PFSK-1 (cell line): ENCODE results near the gene PKN2.

Experiments used
- FOXP2 ChIP-seq: optimal IDR thresholded peaks from 2 replicates; pipeline ENCODE3; 2011; ENCODE audit warnings: borderline replicate concordance, control low read depth, inconsistent platforms; ENCODE audit not compliant: insufficient read depth; ENCODE audit errors: extremely low read length, extremely low read depth
- POLR2AphosphoS5 ChIP-seq: IDR thresholded peaks from 2 replicates; pipeline ENCODE4 v1.6.1; 2012; ENCODE audit warnings: low read depth, mild to moderate bottlenecking, control low read depth, low read length, moderate library complexity
- SIN3A ChIP-seq: IDR thresholded peaks from 2 replicates; pipeline ENCODE4 v1.6.1; 2012; ENCODE audit warnings: mild to moderate bottlenecking, low read length, moderate library complexity, borderline replicate concordance; ENCODE audit not compliant: insufficient read depth
- TAF1 ChIP-seq: IDR thresholded peaks from 2 replicates; pipeline ENCODE4 v1.6.1; 2012; ENCODE audit warnings: low read length, control low read depth, borderline replicate concordance; ENCODE audit not compliant: insufficient read depth
- TF ChIP-seq, protein P1 (sequence below), 2 experiments: IDR thresholded peaks; 2 replicates each; pipeline versions ENCODE4 v1.6.1 to v1.8.0; 2011 to 2012; ENCODE audit warnings: low read depth in 2 of 2, low read length in 2 of 2, control low read depth in 1 of 2, inconsistent platforms in 1 of 2, mild to moderate bottlenecking in 1 of 2, moderate library complexity in 1 of 2; ENCODE audit not compliant: insufficient read depth in 1 of 2

The PKN2 gene

DNA sequence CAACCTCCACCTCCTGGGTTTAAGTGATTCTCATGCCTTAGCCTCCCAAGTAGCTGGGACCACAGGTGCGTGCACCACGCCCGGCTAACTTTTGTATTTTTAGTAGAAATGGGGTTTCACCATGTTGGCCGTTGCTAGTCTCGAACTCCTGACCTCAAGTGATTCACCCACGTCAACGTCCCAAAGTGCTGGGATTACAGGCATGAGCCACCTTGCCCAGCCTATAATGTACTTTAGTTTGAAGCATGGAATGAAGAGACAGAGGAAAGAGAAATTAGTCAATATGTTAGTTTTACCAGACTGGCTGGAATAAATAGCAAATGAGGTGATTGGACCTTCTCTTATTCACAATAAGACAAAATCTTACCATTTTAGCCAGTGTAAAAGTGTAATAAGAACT is 118.3 kb downstream of the PKN2 start:
- TF ChIP-seq POLR2AphosphoS5, result no peak
- TF ChIP-seq, protein P1, sequence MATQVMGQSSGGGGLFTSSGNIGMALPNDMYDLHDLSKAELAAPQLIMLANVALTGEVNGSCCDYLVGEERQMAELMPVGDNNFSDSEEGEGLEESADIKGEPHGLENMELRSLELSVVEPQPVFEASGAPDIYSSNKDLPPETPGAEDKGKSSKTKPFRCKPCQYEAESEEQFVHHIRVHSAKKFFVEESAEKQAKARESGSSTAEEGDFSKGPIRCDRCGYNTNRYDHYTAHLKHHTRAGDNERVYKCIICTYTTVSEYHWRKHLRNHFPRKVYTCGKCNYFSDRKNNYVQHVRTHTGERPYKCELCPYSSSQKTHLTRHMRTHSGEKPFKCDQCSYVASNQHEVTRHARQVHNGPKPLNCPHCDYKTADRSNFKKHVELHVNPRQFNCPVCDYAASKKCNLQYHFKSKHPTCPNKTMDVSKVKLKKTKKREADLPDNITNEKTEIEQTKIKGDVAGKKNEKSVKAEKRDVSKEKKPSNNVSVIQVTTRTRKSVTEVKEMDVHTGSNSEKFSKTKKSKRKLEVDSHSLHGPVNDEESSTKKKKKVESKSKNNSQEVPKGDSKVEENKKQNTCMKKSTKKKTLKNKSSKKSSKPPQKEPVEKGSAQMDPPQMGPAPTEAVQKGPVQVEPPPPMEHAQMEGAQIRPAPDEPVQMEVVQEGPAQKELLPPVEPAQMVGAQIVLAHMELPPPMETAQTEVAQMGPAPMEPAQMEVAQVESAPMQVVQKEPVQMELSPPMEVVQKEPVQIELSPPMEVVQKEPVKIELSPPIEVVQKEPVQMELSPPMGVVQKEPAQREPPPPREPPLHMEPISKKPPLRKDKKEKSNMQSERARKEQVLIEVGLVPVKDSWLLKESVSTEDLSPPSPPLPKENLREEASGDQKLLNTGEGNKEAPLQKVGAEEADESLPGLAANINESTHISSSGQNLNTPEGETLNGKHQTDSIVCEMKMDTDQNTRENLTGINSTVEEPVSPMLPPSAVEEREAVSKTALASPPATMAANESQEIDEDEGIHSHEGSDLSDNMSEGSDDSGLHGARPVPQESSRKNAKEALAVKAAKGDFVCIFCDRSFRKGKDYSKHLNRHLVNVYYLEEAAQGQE (IDR thresholded peaks at IDR 0.05; ENCODE audit: insufficient read depth in 1 of 2, low read depth in 2 of 2, low read length in 2 of 2), result no peak
- TF ChIP-seq SIN3A, result no peak

DNA sequence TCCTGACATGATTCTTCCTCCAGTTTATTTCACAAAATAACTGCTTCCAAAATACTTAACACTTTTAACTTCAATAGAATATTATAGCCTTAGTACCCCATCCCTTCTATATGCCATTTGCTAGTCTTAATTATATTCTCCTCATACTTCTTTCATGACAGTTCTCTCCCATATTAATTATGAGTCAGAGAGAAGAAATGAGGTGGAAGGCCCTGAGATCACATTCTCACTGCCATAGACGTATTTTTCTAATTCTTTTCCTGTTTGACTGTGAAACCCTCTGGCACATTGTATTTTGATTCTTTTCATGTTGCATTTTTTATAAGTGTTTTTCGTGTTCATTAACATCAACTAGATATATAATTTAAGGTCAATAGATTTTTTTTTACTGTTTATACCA is 118.9 kb downstream of the PKN2 start:
- TF ChIP-seq, protein P1 (IDR thresholded peaks at IDR 0.05; ENCODE audit: insufficient read depth in 1 of 2, low read depth in 2 of 2, low read length in 2 of 2), result no peak
- TF ChIP-seq FOXP2 (no peak), POLR2AphosphoS5 (no peak), TAF1 (no peak), SIN3A (no peak)

DNA sequence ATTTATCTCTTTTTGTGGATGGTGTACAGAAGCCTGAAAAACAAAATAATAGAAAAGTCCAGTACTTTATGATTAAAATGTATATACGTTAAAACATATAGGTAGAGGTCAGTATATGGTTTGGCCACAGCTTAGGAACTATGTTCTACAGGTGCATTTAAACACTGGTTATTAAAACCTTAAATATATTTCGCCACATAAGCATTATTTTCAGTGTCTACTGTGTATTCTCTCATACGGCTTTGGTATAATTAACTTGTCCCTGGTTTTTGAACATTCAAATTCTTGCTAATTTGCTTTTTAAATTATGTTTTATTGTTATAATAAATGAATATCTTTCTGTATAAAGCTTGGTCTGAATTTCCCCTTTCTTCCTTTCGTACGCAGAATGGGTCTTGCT is 119.4 kb downstream of the PKN2 start:
- TF ChIP-seq, protein P1 (IDR thresholded peaks at IDR 0.05; ENCODE audit: insufficient read depth in 1 of 2, low read depth in 2 of 2, low read length in 2 of 2), result no peak
- no peak for TF ChIP-seq SIN3A
- no peak for TF ChIP-seq POLR2AphosphoS5
- TF ChIP-seq TAF1, result no peak
- no peak for TF ChIP-seq FOXP2

DNA sequence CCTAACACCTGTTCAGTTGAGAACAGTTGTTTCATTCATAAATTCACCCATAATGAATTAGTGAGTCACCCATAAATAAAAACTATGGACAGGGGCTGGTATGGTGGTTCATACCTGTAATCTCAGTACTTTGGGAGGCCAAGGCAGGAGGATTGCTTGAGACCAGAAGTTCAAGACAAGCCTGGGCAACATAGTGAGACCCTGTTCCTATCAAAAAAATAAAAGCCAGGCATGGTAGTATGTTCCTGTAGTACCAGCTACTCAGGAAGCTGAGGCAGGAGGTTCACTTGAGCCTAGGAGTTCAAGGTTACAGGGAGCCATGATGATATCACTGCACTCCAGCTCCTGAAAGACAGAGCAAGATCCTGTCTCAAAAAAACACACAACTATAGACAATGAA is 128.3 kb downstream of the PKN2 start:
- TF ChIP-seq POLR2AphosphoS5, result no peak
- no peak for TF ChIP-seq SIN3A
- no peak for TF ChIP-seq TAF1
- no peak for TF ChIP-seq FOXP2

DNA sequence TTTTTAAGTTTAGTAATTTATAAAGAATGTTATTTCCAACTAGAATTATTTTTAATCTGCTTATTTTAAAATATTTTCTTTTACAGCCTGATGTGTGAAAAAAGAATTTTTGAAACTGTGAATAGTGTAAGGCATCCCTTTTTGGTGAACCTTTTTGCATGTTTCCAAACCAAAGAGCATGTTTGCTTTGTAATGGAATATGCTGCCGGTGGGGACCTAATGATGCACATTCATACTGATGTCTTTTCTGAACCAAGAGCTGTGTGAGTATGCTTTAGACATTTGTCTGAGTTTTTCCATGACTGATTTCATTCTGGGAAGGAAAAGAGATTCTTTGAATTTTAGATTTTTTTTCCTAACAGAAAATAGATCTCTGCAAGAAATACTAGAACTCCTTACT is 129.4 kb downstream of the PKN2 start:
- no peak for TF ChIP-seq SIN3A
- no peak for TF ChIP-seq POLR2AphosphoS5
- no peak for TF ChIP-seq FOXP2
- no peak for TF ChIP-seq TAF1
- TF ChIP-seq, protein P1 (IDR thresholded peaks at IDR 0.05; ENCODE audit: insufficient read depth in 1 of 2, low read depth in 2 of 2, low read length in 2 of 2), result no peak
